HG02588 (cell line): ENCODE results near the gene LMBR1L.

Experiments
- ATAC-seq: cut with Tn5 transposase; IDR thresholded peaks from one replicate; pipeline ENCODE4 v1.9.1; 2021; ENCODE audit warnings: mild to moderate bottlenecking, moderate library complexity; ENCODE audit not compliant: unreplicated experiment

Gene LMBR1L

DNA sequence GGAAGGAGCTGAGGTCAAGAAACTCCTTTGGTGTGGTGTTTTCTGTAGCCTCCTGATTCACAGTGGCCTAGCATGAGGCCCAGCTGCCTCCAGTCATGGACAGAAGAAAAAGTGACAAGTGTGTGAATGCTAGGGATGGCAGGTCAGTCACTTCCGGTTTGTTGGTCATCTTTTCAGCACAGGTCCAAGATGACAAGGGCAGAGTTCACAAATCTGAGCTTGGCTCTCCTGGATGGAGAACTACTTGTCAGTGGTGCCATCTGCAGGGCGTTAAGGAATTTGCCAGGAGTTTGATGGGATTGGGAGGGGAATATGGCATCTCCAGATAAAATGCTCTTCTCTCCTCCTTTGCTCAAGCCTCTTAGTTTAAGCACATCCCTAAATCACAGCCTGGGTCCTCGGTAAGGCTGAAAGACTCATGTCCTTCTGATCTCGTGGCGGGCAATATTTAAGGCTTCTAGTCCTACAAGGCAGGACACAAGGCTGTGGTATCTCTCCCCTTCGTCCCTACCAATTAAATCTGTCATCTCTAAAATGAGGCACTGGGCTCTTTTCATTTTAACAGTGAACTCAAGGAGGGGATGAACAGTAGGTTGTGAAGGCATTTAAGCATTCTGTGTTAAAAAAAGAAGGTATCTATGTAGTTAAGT is 10.5 kb upstream of the LMBR1L start:
- ATAC-seq, result no peak

DNA sequence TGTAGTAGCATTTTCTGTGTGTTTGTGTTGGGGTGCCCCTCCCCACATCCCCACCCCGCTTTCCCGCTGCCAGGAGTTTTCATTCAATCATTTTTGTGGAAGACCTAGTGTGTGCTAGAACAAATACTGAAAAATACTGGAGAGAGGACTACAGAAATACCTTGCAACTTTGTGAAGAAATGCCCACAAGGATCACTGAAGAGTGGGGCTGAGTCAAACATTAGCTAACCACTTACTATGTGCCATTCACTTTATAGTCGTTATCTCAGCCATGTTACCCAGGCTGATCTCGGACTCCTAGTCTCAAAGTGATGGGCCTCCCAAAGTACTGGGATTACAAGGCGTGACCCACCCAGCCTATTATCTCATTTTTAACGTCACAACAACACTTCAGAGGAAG is 559 bp upstream of the LMBR1L start:
- no peak for ATAC-seq

DNA sequence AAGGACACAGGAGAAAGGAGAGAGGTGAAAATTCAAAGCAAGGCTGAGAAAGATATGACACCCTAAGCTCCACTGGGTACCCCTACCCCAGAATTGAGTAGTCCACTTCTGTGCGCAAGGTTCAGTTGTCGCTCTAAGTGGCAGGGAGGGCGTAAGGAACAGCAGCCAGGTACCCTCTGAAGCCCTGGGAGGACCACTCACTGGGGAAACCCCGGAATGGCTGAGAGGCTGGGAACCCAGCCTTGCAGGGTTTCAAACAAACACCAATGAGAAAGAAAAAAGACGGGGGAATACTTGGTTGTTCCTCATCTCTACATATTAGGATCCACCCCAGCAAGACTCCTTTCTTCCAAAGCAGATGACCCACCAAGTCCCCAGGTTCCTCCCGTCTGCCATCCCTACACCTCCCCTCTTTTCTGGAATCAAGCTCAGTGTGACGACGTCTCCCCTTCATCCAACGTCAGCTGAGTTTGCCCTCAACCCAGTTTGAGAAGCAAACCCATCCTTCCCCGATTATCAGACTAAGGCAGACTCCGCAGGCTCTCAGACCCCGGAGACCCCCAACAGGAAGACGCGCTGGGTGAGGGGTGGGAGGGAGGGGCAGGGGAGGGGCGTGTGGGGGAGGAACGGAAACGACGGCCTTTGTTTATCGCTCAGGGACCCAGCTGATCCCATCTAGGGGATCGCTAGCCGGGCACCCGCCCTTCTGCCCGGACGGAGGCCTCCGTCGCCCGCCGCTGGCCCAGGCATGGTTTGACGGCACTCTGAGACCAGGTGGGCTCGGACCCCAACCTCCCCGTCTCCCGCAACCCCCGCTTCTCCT is 795 bp downstream of the LMBR1L start:
- ATAC-seq, result no peak

DNA sequence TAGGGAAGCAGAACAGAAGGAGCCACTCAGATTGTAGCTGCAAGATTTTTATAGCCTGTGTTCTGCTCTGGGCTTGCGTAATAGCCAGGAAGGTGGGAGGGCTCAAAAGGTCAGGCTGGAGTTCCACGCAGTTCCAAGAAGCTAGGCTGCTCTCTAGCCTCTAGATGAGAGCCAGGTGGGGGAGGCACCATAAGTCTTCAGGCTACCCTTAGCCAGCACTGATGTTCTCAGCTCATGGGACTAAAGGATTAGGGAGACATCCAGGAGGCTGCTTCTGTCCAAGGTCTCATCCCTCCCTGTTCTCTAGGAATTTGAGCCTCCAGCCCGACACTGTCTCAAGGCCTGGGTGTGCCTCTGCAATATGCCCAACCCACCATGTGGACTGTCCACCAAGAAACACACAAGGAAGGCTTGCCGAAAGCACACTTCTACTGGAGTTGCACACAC is 1.7 kb downstream of the LMBR1L start:
- no peak for ATAC-seq

DNA sequence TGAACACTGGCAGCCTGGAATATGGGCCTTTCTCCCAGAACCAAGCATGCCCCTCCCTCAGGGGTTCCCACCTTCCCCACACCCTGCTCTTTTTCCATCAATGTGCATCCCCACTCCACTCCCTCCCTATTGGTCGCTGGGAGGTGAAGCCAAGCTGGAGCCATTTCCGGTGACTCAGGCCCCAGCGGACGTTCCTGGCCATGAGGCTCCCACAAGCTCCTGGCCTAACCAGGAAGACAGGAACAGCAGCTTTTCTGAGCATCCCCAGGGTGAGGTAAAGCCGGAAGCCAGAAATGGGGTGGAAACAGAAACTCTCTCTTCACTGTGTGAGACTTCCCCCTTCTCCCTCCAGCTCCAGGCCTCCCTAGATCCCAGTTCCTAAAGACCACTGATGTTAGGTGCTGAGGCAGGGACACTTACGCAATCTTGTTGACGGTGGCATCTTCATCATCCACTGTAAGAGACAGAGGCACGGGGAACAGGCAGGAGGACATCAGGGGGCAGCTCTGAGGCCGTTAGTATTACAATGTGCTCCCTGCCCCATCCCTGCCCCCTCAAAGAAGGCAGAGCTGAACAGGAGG is 5.1 kb downstream of the LMBR1L start:
- no peak for ATAC-seq

DNA sequence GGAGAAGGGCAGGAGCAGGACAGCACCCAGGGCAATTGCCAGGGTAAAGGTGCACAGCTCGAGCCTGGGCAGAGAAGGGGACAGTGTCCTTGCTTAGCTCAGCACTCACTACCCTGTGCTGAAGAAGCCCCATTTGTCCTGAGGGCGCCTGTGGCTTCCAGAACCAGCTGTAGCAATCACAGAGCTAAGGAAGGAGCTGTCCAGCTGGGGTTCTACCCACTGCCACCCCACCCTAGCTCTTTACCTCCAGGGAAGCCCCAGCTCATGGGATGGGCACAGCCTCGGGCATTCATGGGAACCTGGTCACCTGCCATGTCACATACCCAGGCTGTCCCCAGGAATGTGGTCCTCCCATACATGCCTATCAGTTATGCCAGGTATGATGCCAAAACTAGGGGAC is 5.8 kb downstream of the LMBR1L start:
- no peak for ATAC-seq

DNA sequence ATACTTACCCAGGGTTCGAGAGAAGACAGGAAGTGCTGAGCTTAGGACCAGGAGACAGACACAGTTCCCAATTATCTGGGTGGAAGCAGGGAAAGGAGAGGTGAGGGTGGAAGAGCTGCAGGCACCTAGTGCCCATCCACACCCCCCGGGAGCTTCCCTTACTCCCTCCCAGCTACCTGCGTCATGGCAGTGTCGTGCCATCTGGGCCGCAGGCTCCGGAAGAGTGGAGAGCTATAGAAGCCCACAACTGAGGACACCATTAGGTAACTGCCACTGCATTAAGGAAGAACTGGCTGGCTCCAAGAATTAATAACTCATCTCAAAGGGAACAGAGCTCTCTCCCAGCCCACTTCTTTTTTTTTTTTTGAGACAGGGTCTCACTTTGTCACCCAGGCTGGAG is 10.3 kb downstream of the LMBR1L start:
- ATAC-seq, result no peak

DNA sequence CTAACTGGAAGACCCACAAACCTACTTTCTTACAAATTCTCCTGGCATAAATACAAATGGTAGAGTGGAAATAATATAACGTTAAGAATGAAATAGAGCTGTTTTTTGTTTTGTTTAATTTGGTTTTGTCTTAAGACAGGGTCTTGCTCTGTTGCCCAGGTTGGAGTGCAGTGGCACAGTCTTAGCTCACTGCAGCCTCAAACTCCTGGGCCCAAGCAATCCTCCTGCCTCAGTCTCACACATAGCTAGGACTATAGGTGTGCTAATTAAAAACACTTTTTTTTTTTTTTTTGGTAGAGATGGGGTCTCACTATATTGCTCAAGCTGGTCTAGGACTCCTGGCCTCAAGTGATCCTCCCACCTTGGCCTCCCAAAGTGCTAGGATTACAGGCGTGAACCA is 11.9 kb downstream of the LMBR1L start:
- no peak for ATAC-seq

DNA sequence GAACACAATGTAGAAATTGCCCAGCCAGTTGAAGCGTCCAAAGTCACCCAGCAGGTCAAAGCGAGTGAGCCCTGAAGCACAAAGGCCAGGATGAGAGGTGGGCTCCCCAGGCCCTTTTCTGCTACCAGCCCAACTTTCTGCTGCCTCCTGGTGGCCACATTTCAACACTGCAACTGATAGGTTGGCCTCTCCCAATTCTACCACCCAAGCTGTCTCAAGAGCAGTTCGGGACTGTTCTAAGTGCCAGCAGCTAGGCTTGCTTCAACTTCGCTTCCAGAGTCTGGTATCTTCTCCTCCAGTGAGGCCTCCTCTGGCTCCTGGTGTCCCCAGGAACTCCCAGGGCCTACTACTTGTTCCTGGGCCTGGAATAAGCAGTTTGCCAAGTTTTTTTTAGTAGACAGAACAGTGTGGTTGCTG is 12.6 kb downstream of the LMBR1L start:
- ATAC-seq, result no peak

DNA sequence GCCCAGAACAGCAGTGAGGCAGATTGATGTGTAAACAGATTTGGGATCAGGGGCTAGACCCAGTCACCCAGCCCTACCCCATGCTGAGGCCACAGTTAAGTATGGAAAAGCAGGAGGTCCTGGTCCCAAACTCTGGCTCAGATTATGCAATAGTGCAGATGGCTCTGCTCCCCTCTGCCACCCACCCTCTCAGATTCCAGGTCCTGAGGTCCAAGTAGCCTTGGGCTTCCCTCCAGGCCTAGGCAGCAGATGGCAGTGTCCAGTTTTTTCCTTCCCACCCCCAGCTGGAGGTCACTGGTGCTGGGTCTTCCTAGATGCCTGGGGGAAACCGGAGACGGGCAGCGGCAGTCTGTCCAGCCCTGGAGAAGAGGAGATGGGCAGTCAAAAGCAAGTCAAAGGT is 13.3 kb downstream of the LMBR1L start:
- no peak for ATAC-seq

DNA sequence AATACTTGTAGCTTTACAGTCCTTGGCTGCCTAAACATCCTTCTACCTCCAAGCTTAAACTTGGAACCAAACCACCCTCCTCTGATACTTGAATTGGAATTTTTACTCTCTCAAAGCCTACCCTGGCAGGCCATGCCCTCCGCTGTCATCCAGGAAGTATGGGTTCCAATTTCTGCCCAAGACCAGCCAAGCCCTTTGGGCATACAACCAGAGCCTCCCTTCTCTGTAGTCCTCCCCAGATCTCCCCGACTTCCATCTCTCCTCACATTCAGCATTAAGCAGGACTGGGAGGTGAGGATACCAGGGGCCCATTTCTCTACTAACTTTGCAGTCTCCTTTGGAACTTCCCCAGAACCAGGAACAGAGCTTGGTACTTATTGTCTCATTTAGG is 15.7 kb downstream of the LMBR1L start:
- no peak for ATAC-seq

DNA sequence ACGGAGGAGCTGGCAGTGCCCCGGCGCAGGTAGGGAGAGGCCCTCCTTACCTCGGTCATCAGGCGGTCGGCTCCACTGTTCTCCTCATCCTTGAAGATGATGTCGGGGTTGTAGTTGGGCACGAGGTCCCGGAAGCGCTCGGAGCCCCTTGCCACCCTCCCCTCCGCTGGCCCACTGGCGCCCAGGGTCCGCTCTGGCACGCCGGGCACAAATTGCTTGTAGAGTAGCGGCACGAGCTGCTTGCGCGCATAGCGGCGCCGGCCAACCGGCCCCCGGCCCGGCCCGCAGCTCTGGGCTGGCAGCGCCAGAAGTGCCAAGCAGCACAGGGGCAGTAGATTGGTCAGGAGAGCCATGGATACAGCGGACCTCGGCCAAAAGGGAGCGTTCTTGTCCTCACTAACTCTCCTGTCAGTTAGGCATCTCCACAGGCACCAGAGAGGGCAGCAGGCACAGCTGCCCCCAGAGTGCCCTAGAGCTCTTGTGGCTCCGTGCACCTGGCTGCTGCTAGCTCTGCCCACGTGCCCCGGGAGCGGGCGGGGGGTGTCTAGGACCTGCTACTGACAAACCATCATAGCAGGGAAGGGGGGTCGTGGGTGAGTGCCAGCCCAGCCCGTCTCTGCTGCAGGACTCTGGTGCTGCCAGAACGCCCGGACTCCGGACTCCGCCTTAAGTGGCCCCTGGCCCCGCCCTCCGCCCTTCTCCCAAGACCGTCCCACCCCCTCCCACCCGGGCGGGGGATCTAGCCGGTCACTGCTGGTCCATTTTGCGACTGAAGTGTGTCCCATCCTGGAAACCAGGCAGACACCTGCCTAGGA is 16.3 kb downstream of the LMBR1L start, which contains the start of gene DHH:
TSS of gene DHH (minus strand) at position 642 of the 815 bp plus-strand sequence. CDS start at position 353, 289 bp downstream.
- no peak for ATAC-seq

DNA sequence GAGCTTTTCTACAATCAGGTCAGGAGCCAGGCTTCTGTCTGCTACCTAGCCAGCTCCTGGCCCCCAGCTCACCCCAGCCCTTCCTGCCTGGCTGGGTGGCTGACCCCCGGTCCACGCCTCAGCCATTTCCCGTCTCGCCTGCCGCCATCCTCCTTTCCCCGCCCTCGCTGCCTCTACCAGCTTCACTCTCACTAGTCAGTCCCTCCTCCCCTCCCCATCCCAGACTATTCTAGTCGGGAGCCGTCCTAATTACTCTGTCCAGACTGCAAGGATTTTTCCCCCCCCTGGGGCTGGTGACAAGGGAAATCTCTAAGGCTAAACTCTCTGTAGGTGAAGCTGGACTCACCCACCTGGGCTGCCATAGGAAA is 16.9 kb downstream of the LMBR1L start:
- ATAC-seq, result no peak

DNA sequence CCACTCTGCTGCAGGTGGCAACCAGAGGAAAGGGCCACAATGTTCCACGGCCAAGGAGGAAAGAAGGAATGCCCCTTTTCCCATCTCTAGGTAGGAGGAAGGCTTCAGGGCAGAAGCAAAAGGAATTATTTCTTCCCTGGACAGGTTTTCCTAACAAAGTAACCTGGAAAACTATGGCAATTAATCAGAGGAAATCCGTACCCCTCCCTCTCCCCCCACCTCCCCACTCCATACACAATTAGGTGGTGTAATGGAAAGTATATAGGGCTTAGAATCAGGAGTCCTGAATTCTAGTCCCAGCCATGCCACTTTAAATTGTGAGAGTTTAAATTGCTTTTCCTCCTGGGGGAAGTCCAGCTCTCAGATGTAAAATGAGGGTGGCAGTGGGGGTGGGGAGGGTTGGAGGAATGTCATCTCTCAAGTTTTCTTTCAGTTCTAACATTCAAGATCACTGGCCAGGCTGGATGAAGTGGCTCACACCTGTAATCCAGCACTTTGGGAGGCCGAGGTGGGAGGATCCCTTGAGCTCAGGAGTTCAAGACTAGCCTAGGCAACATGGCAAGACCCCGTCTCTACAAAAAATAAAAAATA is 17.7 kb downstream of the LMBR1L start:
- ATAC-seq, result no peak

DNA sequence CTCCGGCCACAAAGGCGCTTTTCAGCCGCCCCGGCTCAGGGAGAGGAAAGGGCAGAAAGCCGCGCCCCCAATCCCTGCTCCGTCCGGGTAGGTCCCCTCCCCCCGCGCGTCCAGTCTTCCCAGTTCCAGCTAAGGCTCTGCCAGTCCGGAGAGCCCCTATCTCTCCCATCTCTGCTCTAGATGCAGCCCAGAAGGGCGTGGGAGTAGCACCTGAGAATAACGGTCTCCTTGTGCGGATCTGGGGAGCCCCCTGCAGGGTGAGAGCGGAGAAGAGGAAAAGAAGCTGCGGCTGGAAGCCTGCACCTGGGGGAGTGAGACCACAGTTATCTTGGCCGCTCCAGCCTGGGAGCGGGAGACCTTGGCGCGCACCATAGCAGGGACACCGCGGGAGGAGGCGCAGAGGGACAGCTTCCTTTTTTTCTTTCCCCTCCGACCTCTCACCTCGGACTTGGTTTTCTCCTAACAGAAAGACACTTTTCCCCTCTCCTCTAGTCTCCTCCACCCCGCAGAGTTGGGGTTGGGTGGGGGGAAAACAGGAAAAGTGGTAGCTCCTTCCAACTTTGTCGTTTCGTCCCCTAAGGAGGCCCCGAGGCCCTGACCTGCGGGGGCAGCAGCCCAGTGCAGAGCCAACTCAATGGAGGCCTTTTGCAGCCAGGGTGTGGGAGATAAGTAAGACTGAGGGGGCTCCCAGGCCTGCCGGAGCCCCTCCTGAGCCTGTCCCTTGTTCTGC is 18.4 kb downstream of the LMBR1L start:
- no peak for ATAC-seq

DNA sequence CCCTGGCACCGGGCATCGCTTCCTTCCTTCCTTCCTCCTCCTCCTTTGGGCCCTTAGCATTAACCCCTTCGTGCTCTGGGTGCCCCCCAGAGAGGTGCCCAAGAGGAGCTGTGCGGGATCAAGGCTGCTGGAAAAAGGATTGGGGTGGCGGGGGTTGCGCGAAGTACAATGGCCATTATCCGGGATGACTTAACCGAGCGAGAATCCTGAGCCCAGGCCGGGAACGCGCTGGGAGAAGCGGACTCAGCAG is 18.9 kb downstream of the LMBR1L start:
- no peak for ATAC-seq

DNA sequence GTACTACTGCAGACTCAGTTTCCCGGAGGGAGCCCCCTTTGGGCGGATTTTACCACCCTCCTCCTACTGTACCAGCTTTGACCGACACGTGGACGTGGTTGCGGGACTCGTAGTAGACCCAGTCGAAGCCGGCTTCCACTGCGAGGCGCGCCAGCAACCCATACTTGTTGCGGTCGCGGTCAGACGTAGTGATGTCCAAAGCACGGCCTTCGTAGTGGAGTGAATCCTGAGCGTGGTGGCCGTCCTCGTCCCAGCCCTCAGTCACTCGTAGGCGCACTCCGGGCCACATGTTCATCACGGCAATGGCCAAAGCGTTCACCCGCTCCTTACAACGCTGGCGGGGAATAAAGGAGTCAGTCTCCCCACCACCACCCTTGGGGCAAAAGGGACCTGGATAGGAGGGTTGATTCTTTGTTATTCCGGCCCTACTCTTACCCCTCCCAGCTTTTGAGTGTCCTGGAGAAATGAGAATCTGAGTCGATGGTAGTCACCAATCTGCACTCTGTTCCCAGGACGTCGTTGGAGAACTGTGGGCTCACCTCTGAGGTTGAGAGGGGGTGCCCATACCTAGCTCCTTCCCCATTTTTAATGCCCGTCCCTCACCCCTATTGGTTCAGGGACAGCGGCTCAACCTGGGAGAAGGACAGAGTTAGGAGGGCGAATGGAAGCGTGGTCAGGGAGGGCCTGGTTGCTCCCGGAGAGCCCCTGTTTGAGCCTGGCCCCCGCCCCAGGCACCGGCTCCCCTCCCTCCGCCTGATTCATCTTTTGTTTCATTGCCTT is 19.4 kb downstream of the LMBR1L start:
- ATAC-seq, result no peak

DNA sequence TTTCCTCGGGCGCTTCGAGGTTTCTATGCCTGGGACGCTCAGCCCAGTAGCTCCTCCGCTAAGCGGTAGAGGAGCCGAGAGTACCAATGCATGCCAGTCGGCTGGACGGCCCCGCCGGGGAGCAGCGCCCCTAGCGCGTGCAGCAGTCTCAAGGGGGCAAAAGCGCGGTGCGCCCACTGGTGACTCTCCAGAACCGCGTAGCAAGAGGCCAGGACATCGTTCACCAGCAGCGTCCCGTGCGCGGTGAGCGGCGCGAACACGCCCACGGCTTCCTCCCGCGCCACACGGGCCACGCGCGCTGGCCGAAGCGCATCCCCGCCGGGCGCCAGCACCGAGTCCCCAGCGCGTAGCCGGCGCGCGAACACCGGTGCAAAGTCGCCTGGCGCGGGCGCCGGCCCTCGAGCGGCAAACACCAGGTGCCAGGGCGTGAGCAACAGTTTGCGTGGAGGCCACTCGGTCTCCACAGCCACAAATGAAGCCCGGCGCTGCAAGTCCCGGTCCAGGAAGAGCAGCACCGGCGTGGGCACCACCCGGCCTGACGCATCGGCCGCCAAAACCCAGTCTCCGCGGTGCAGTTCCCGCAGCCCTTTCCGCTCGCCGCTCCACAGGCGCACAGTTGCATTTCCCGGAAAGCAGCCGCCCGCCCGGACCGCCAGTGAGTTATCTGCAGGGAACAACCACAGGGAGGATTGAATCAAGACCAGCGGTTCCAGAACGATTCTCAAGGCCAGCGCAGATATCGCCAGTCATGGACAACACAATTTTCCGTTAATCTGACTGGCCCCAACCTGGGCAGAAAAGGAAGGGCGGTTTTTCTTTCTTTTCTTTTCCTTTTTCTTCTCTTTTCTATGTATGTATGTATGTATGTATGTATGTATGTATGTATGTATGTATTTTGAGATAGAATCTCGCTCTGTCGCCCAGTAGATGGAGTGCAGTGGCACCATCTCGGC is 20.6 kb downstream of the LMBR1L start:
- ATAC-seq, result no peak

DNA sequence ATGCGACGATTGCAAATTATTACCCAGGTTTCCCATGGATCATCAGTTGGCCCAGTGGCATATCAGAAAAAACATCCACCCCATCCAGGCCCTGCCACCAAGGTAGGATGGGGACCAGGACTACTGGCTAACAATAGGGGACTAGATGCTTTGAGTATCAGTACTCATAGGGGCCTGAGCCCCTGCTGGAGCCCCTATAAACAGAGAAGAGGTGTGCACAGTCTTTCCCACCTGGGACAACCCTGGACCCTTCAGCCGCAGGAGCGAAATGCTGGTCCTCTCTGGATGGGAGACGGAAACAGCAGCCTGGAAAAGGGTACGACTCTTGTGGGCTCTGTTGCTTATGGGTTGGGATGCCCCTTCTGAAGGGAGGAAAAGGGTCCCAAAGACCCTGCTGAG is 21.7 kb downstream of the LMBR1L start:
- no peak for ATAC-seq
